Measurements from ENCODE around the gene GALNT2. TPM values are rescaled to one million over a fixed set of nuclear protein-coding genes. Genes with fewer than 3 reads are reported as not detected.
A peak's percentile ranks its signal among the peaks of the same experiment; 100 is the strongest.

Gene GALNT2
- total and polyA plus RNA-seq, 2 of the 13 experiments (the other 11 are each of a cell fraction or from before 2014, with no cell fraction given), result 39.3 to 39.6 TPM

- H3K36me3 ChIP-seq (replicated peaks in 1 of 2; ENCODE audit: control insufficient read depth in 1 of 2, insufficient read depth in 2 of 2, low read length in 2 of 2), result no peaks in the 10 kb centered on the region
- H3K4me1 ChIP-seq (ENCODE audit: insufficient read depth, low read length), result peaks cover 40% of the 10 kb centered on the region
- peaks cover 34% of the 10 kb centered on the region for H3K79me2 ChIP-seq (ENCODE audit: insufficient read depth, low read length)
- no peak overlapping the region for H3K4me2 ChIP-seq (ENCODE audit: low read depth, low read length)
- H3K4me3 ChIP-seq (replicated peaks in 1 of 3; ENCODE audit: insufficient read depth in 1 of 3, low read depth in 2 of 3, low read length in 3 of 3), result no peak overlapping the region
- 0 out of 4 replicates have a peak, but pooled peaks of 1 of the 2 experiments have one; percentile 5 for TF ChIP-seq MAFK (conservative IDR thresholded peaks at IDR 0.05 in 1 of 2, IDR thresholded peaks at IDR 0.05 in 1 of 2; ENCODE audit: low read length in 2 of 2)
- TF ChIP-seq NFE2L2 (IDR thresholded peaks at IDR 0.05; ENCODE audit: low read length), result no peak
- H3K9ac ChIP-seq (ENCODE audit: insufficient read depth, low read depth, low read length), result no peak overlapping the region
- no peaks in the 10 kb centered on the region for H3K9me3 ChIP-seq (ENCODE audit: low read length)
- POLR2A ChIA-PET, result no interaction called here
- CTCF ChIA-PET (ENCODE audit: low intra/inter-chr PET ratio, low total read pairs), result no interaction called here
- H4K20me1 ChIP-seq (ENCODE audit: insufficient read depth, low read length), result no peaks in the 10 kb centered on the region
- H3K27ac ChIP-seq (ENCODE audit: extremely low read length, insufficient read depth, low read length), result no peak overlapping the region
- H3K27me3 ChIP-seq (ENCODE audit: control insufficient read depth in 1 of 2, insufficient read depth in 2 of 2, low read length in 2 of 2), result no peaks in the 10 kb centered on the region
- DNase-seq (ENCODE audit: low spot score), result no peak
- 98% methylated on average over 23 of the region's 25 CpGs for WGBS (ENCODE audit: low lambda C conversion rate)
- in situ Hi-C loops (cut with HindIII; ENCODE audit: extremely low pct_ligation_motif_present, low pct_unique_long_range_greater_than_20kb), result no loop called here
- BruUV-seq (replicated peaks), result no TSS peak
- no peak for ATAC-seq
- H2AFZ ChIP-seq (ENCODE audit: low read length), result no peak overlapping the region
- no peak for FAIRE-seq
- intact Hi-C loops (cut with micrococcal nuclease; ENCODE audit: unreplicated experiment), result no loop called here
Measured at GRCh38 chr1:230127105-230128054, 60.3 kb downstream of the GALNT2 start.

- ChIA-PET POLR2A (no interaction called here), CTCF (ENCODE audit: low intra/inter-chr PET ratio, low total read pairs) (no interaction called here)
- no TSS peak for BruUV-seq (replicated peaks)
- Histone ChIP-seq H3K4me3 (replicated peaks in 1 of 3; ENCODE audit: insufficient read depth in 1 of 3, low read depth in 2 of 3, low read length in 3 of 3) (no peak overlapping the region), H3K4me2 (ENCODE audit: low read depth, low read length) (no peak overlapping the region), H4K20me1 (ENCODE audit: insufficient read depth, low read length) (no peaks in the 10 kb centered on the region), H3K9ac (ENCODE audit: insufficient read depth, low read depth, low read length) (no peak overlapping the region), H3K9me3 (ENCODE audit: low read length) (no peaks in the 10 kb centered on the region), H2AFZ (ENCODE audit: low read length) (no peak overlapping the region), H3K27ac (ENCODE audit: extremely low read length, insufficient read depth, low read length) (no peak overlapping the region), H3K79me2 (ENCODE audit: insufficient read depth, low read length) (peaks cover 27% of the 10 kb centered on the region), H3K27me3 (ENCODE audit: control insufficient read depth in 1 of 2, insufficient read depth in 2 of 2, low read length in 2 of 2) (no peaks in the 10 kb centered on the region), H3K4me1 (ENCODE audit: insufficient read depth, low read length) (peaks cover 35% of the 10 kb centered on the region), H3K36me3 (replicated peaks in 1 of 2; ENCODE audit: control insufficient read depth in 1 of 2, insufficient read depth in 2 of 2, low read length in 2 of 2) (no peaks in the 10 kb centered on the region)
- no peak for DNase-seq (ENCODE audit: low spot score)
- in situ Hi-C loops (cut with HindIII; ENCODE audit: extremely low pct_ligation_motif_present, low pct_unique_long_range_greater_than_20kb) (no loop called here), intact Hi-C loops (cut with micrococcal nuclease; ENCODE audit: unreplicated experiment) (no loop called here)
- no peak for FAIRE-seq
- 95% methylated on average over 15 of the region's 15 CpGs for WGBS (ENCODE audit: low lambda C conversion rate)
- no peak for ATAC-seq
- TF ChIP-seq ARNT (IDR thresholded peaks at IDR 0.05), result no peak
- no peak for TF ChIP-seq U2AF2 (IDR thresholded peaks at IDR 0.05; ENCODE audit: low read depth, low read length)
- TF ChIP-seq, protein P1, sequence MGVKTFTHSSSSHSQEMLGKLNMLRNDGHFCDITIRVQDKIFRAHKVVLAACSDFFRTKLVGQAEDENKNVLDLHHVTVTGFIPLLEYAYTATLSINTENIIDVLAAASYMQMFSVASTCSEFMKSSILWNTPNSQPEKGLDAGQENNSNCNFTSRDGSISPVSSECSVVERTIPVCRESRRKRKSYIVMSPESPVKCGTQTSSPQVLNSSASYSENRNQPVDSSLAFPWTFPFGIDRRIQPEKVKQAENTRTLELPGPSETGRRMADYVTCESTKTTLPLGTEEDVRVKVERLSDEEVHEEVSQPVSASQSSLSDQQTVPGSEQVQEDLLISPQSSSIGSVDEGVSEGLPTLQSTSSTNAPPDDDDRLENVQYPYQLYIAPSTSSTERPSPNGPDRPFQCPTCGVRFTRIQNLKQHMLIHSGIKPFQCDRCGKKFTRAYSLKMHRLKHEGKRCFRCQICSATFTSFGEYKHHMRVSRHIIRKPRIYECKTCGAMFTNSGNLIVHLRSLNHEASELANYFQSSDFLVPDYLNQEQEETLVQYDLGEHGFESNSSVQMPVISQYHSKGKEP (CRISPR knock-in tag; IDR thresholded peaks at IDR 0.05), result no peak
- no peak for TF ChIP-seq MXI1 (IDR thresholded peaks at IDR 0.05; ENCODE audit: borderline replicate concordance, low read depth, low read length)
- TF ChIP-seq STAT5B (CRISPR knock-in tag; IDR thresholded peaks at IDR 0.05), result no peak
- TF ChIP-seq ZNF550 (CRISPR knock-in tag; IDR thresholded peaks at IDR 0.05; ENCODE audit: borderline replicate concordance), result no peak
- TF ChIP-seq DMAP1 (CRISPR knock-in tag; IDR thresholded peaks at IDR 0.05), result no peak
- TF ChIP-seq EED (CRISPR knock-in tag; IDR thresholded peaks at IDR 0.05), result no peak
- TF ChIP-seq ZNF180 (CRISPR knock-in tag; IDR thresholded peaks at IDR 0.05; ENCODE audit: borderline replicate concordance, low read depth), result no peak
- TF ChIP-seq, protein P2, sequence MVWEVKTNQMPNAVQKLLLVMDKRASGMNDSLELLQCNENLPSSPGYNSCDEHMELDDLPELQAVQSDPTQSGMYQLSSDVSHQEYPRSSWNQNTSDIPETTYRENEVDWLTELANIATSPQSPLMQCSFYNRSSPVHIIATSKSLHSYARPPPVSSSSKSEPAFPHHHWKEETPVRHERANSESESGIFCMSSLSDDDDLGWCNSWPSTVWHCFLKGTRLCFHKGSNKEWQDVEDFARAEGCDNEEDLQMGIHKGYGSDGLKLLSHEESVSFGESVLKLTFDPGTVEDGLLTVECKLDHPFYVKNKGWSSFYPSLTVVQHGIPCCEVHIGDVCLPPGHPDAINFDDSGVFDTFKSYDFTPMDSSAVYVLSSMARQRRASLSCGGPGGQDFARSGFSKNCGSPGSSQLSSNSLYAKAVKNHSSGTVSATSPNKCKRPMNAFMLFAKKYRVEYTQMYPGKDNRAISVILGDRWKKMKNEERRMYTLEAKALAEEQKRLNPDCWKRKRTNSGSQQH (CRISPR knock-in tag; IDR thresholded peaks at IDR 0.05; ENCODE audit: low read depth), result no peak
- no peak for TF ChIP-seq TFAP4 (IDR thresholded peaks at IDR 0.05; ENCODE audit: borderline replicate concordance, low read depth)
- no peak for TF ChIP-seq SETDB1 (CRISPR knock-in tag; IDR thresholded peaks at IDR 0.05; ENCODE audit: borderline replicate concordance)
Measured at GRCh38 chr1:230128569-230129285, 61.7 kb downstream of the GALNT2 start.

Data from HepG2 (cell line).